ENCODE data around the gene PDZRN3. TPM values are rescaled to one million over a fixed set of nuclear protein-coding genes. Genes with fewer than 3 reads are reported as not detected.

Gene PDZRN3
- total RNA-seq, 1 experiment from 2014 or later: not detected

GRCh38 chr3:73404435-73404834, 220.3 kb downstream of the PDZRN3 start:
- Histone ChIP-seq H3K4me1 (ENCODE audit: control insufficient read depth, insufficient read depth, low read length) (no peaks in the 10 kb centered on the region), H3K9me3 (ENCODE audit: control insufficient read depth, insufficient read depth, low read depth, low read length) (no peaks in the 10 kb centered on the region), H3K27ac (ENCODE audit: low read length) (no peak overlapping the region), H3K4me3 (ENCODE audit: low read depth in 2 of 2, low read length in 2 of 2) (no peak overlapping the region), H3K27me3 (ENCODE audit: control insufficient read depth, insufficient read depth, low read length) (no peaks in the 10 kb centered on the region), H3K36me3 (ENCODE audit: control insufficient read depth, insufficient read depth, low read length) (no peaks in the 10 kb centered on the region)
- DNase-seq (ENCODE audit: low read depth, low spot score): no peak
- intact Hi-C loops (cut with micrococcal nuclease; ENCODE audit: unreplicated experiment) (no loop called here), in situ Hi-C loops (cut with HindIII; ENCODE audit: low pct_unique_long_range_greater_than_20kb, low sequenced_read_pairs) (no loop called here)
- ChIA-PET CTCF (no interaction called here), POLR2A (no interaction called here)
- BruUV-seq (replicated peaks): no TSS peak
- no peak for TF ChIP-seq CTCF (IDR thresholded peaks at IDR 0.05)
- no peak for TF ChIP-seq TCF7L2 (IDR thresholded peaks at IDR 0.05; ENCODE audit: low read depth, low read length)
- TF ChIP-seq REST (IDR thresholded peaks at IDR 0.05; ENCODE audit: insufficient read depth in 1 of 2, low read depth in 2 of 2, low read length in 1 of 2): no peak
- TF ChIP-seq SIN3A (IDR thresholded peaks at IDR 0.05; ENCODE audit: borderline replicate concordance, insufficient read depth, low read depth, low read length): no peak
- no peak for TF ChIP-seq POLR2AphosphoS5 (IDR thresholded peaks at IDR 0.05; ENCODE audit: low read depth, low read length)
- no peak for ATAC-seq

GRCh38 chr3:73403444-73403843, 221.3 kb downstream of the PDZRN3 start:
- in situ Hi-C loops (cut with HindIII; ENCODE audit: low pct_unique_long_range_greater_than_20kb, low sequenced_read_pairs): no loop called here
- CTCF ChIA-PET: no interaction called here
- no peak overlapping the region for H3K4me3 ChIP-seq (ENCODE audit: low read depth in 2 of 2, low read length in 2 of 2)
- H3K27ac ChIP-seq (ENCODE audit: low read length): no peak overlapping the region
- POLR2A ChIA-PET: no interaction called here
- no peaks in the 10 kb centered on the region for H3K4me1 ChIP-seq (ENCODE audit: control insufficient read depth, insufficient read depth, low read length)
- ATAC-seq: no peak
- intact Hi-C loops (cut with micrococcal nuclease; ENCODE audit: unreplicated experiment): no loop called here
- TF ChIP-seq TCF7L2 (IDR thresholded peaks at IDR 0.05; ENCODE audit: low read depth, low read length): no peak
- TF ChIP-seq REST (IDR thresholded peaks at IDR 0.05; ENCODE audit: insufficient read depth in 1 of 2, low read depth in 2 of 2, low read length in 1 of 2): no peak
- TF ChIP-seq POLR2AphosphoS5 (IDR thresholded peaks at IDR 0.05; ENCODE audit: low read depth, low read length): no peak
- TF ChIP-seq CTCF (IDR thresholded peaks at IDR 0.05): no peak
- no peak for TF ChIP-seq SIN3A (IDR thresholded peaks at IDR 0.05; ENCODE audit: borderline replicate concordance, insufficient read depth, low read depth, low read length)
- H3K27me3 ChIP-seq (ENCODE audit: control insufficient read depth, insufficient read depth, low read length): no peaks in the 10 kb centered on the region
- H3K36me3 ChIP-seq (ENCODE audit: control insufficient read depth, insufficient read depth, low read length): no peaks in the 10 kb centered on the region
- BruUV-seq (replicated peaks): no TSS peak
- DNase-seq (ENCODE audit: low read depth, low spot score): no peak
- no peaks in the 10 kb centered on the region for H3K9me3 ChIP-seq (ENCODE audit: control insufficient read depth, insufficient read depth, low read depth, low read length)
